ENCODE measurements around the gene CEP57.
A peak's percentile ranks its signal among the peaks of the same experiment; 100 is the strongest.
"Not testable (repeated sequence)": the region's sequence is repeated elsewhere in the genome, so short reads cannot be mapped to it uniquely, and the experiment has no call there.

CEP57 gene

GRCh38 chr11:95799546-95799945 lies 9.2 kb downstream of the CEP57 start:
- DNase-seq, result no peak

DNA sequence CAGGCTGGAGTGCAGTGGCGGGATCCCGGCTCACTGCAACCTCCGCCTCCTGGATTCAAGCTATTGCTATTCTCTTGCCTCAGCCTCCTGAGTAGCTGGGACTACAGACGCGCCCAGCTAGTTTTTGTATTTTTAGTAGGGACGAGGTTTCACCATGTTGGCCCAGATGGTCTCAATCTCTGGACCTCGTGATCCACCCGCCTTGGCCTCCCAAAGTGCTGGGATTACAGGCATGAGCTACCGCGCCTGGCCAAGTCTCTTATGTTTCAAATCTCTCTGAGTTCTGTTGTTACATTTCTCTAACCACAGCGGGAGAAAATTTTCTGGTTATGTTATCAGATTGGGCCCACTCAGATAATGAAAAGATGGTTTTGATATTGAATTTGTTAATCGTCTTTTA lies 10.1 kb downstream of the CEP57 start:
- no peak for DNase-seq

GRCh38 chr11:95802806-95803205 lies 12.5 kb downstream of the CEP57 start:
- DNase-seq, result no peak

DNA sequence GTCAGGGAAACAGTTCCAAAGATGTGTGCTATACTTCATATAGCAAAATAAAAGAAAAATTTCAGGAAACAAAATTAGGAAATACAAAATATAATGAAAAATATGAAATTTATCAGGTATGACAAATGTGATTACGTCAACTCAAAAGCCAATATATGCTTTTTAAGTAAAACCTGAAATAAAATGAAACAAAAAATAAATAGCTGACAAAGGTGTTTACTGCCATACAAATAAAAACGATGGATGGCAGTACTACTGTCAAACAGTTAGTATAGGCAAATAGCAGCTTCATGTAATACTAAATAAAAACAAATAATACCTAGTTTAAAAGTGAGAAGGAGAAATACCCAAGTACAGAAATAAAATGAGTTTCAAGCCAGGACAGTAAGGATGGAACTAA lies 13.7 kb downstream of the CEP57 start:
- DNase-seq, result no peak

- DNase-seq, result no peak
These were observed 15.6 kb downstream of the CEP57 start for GRCh38 chr11:95805869-95806268.

DNA sequence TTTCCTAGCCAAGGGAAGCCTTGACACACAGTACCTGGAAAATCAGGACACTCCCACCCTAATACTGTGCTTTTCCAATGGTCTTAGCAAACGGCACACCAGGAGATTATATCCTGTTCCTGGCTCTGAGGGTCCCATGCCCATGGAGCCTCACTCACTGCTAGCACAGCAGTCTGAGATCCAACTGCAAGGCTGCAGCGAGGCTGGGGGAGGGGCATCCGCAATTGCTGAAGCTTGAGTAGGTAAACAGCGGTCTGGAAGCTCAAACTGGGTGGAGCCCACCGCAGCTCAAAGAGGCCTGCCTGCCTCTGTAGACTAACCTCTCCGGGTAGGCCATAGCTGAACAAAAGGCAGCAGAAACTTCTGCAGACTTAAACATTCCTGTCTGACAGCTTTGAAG lies 16.2 kb downstream of the CEP57 start:
- DNase-seq, result not testable (repeated sequence)

DNA sequence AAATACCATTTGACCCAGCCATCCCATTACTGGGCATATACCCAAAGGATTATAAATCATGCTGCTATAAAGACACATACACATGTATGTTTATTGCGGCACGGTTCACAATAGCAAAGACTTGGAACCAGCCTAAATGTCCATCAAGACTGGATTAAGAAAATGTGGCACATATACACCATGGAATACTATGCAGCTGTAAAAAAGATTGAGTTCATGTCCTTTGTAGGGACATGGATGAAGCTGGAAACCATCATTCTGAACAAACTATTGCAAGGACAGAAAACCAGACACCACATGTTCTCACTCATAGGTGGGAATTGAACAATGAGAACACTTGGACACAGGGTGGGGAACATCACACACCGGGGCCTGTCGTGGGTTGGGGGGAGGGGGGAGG lies 20.8 kb downstream of the CEP57 start:
- DNase-seq, result not testable (repeated sequence)

DNA sequence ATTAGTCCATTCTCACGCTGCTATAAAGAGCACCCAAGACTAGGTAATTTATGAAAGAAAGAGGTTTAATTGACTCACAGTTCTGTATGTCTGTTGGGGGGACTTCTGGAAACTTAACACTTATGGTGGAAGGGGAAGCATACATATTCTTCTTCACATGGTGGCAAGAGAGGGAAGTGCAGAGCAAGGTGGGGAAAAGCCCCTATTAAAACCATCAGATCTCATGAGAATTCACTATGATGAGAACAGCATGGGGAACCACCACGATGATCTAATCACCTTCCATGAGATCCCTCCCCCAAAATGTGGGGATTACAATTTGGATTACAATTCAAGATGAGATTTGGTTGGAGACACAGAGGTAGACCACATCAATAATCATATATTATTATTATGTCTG lies 25.7 kb downstream of the CEP57 start:
- DNase-seq, result no peak

GRCh38 chr11:95821640-95822039 lies 31.3 kb downstream of the CEP57 start:
- DNase-seq, result no peak

- no peak for DNase-seq
These were observed 37.4 kb downstream of the CEP57 start for GRCh38 chr11:95827696-95828095.

DNA sequence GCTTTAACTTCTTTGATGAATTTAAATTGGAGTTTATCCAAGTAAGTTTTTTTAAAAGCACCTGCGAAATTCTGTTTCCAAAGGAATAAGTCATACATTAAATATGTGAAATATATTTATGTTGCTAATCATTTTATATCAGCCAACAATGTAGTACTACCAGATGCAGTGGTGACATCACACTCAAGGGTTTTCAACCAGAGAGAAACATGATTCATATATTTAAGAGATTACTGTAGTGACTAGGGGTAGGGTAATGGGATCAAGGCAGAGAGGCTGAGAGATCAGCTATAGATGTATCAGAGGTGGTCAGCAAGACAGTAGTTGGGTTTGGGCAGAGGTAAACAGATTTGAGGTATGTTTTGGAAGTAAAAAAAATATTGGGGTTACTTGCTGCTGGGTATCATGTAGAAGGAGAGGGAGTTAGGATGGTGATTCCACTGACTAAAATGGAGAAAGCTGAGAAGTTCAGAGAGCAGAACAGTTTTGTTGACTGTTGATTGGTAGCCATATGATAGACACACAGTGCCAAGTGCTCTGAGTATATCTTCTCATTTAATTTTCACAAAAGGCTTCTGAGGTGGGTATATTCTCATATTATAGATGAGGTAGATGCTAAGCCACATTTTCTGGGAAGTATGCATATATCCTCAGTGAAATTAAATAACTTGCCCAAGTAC lies 39.4 kb downstream of the CEP57 start:
- no peak for DNase-seq

DNA sequence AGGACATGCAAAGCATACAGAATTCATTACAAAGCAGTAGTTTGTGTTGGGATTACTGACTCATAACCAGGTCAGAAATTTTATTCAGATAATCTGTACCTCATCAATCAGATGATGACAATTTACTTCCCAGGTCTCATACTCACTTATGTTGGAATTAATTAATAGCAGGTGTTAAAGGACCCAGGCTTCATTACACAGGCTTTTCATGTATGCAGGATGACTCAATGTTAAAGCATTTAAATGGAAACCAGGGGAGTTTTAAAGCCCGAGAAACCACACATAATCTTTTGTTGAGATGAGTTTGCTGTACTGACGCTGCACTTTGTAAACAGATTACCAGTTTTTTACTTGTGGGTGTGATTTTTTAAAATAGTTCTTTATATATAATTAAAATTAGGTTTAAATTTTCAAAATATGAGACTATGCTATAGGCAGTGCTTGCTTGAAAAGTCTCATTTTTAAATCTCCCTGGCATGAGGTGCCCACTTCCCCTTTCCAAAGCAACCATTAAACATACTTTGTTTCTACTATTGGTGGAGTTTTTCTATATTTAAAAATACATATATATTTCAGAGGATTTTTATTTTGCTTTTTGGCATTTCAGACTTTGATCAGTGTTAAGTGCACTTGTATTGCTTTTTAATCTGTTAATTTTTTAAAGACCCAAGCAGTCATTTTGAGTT lies 41.0 kb downstream of the CEP57 start:
- no peak for DNase-seq

- DNase-seq, result no peak
These were observed 42.5 kb downstream of the CEP57 start for GRCh38 chr11:95832763-95833162.

DNA sequence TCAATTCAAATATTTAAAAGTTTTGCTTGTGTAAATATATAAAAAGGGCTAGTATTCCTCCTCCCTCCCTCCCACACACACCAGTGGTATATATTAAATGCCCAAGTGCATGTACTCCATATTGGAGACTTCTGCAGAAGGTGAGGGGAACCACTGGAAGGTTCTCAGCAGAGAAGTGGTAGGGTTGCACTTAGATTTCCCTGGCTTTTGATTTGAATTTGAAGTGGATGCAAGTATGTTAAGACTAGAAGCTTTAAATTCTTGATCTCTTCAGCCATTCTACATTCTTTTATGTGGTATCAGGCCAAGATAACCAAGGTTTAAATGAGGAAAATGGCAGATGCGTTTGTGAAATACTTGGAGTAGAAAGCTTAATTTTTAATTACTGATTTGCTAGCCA lies 43.1 kb downstream of the CEP57 start:
- no peak for DNase-seq

DNA sequence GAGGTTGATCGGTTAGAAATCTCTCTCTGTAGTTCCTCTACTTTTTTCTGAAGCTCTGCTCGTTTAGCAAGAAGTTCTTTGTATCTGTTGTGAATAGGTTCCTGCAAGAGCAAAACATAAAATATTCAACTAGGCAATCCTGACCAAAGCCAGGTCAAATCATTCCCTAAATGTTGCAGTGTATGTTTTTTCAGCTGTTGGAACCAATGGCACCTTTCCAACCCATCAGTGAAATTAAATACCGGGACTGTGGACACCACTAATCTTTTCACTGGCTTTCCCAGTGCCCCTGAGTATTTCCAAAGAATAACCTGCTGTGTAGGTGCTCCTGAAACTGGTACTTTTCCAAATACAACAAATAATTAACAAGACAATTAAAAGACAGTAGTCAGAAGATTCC lies 45.1 kb downstream of the CEP57 start:
- DNase-seq, result no peak

- peak in 12 of 14 donors; percentile 1 to 88 (median 8) for DNase-seq
These were observed 45.6 kb downstream of the CEP57 start for GRCh38 chr11:95835768-95836488.

DNA sequence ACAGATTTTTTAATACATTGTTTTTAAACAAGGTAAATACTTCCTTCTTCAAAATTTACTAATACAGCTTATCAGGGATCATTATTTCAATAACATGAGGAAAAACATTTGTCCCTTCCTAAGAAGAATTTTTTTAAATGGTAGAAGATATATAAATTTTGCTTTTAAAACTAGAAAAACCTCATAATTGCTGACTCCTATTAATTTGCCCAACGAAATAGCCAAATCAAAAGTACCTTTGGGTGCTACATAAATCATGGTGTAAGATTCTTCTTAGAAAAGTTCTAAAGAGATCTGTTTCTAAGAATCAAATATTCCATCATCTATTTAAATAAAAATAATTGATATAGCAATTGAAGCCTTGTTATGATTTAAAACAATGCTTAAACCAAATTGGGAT lies 54.9 kb downstream of the CEP57 start:
- DNase-seq, result no peak

DNA sequence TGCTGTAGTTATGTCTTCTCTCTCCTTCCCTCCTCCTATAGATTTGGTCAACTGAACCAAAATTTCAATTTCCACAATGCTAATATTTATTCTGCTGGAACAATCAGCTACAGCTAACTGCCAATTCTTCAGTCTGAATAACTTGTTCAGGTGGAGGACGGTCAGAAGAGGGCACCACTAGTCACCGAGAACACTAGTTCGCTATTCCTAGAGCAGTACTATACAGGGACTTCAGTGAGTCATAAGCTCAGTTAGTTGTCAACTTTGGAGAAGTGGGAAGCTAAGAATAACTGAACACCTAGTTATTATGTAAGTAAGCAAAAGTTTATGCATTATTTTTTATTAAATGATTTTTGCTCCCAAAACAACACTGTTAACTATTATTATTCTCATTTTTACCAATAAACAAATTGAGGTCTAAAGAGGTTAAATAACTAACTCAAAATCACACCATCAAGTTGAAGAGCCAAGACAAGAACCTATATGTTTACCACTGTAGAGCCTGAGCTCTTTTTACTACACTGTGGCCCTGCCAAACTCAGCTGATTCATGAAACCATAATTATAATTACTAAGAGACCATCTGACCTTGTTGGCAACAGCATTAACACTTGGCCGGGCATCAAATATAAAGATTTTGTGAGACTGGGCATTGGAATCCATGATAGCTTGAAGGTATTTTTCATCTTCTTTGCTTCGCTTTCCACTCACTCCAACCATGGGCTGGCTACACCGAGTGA lies 59.0 kb downstream of the CEP57 start:
- peak in 6 of 14 donors; percentile 4 to 22 (median 10) for DNase-seq

DNA sequence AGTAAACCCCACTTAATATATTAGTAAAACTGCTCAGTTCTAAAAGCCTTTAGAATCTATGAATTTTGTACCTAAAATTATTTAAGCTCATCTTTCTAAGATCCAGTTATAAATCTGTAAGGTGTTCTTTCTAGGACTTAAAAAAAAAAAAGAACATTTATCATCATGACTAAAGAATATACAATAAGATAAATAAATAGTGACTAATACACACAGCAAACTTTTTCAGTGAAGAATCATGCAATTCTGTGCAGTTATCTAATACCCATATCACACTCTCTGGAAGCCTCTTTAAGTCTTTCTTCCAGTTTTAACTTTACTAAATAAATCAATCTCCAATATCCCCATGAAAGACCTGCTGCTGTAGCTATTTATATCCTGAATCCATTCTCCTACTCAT lies 59.8 kb downstream of the CEP57 start:
- no peak for DNase-seq

- no peak for DNase-seq
These were observed 62.8 kb downstream of the CEP57 start for GRCh38 chr11:95853138-95853537.

GRCh38 chr11:95853862-95854261 lies 63.6 kb downstream of the CEP57 start:
- no peak for DNase-seq

DNA sequence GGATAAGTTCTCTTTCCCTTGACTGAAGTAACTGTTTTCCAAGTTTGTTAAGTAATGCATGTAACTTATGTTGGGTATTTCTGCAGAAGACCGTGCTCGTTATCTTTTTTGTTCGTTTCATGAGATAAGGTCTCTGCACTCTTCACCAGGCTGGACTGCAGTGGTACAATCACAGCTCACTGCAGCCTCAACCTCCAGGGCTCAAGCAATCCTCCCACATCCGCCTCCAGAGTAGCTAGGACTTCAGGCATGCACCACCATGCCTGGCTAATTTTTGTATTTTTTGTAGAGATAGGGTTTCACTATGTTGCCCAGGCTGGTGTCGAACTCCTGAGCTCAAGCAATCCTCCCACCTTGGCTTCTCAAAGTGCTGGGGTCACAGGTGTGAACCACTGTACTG lies 64.1 kb downstream of the CEP57 start:
- DNase-seq, result not testable (repeated sequence)

DNA sequence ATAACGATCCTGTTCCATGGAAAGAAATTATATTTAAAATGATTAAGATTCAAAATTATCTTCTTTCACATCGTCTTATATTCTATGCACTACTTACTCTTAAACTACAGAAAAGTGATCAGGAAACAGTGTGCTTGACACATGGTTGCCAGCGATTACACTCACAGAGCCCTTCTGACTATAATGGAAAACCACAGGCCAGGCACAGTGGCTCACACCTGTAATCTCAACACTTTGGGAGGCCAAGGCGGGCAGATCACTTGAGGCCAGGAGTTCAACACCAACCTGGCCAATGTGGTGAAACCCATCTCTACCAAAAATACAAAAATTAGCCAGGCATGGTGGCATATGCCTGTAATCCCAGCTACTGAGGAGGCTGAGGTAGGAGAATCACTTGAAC lies 69.7 kb downstream of the CEP57 start:
- not testable (repeated sequence) for DNase-seq

All from C1 segment of cervical spinal cord (tissue), 14 donors.